Measurements from ENCODE around the gene SLC28A3.

- no peak for TF ChIP-seq POLR2A (IDR thresholded peaks at IDR 0.05)
- TF ChIP-seq CTCF (IDR thresholded peaks at IDR 0.05 in 4 of 5, conservative IDR thresholded peaks at IDR 0.05 in 1 of 5) = no peak
These were observed 105.0 kb downstream of the SLC28A3 start for GRCh38 chr9:84235511-84235910.
